Effector memory CD4-positive, alpha-beta T cell (primary cell): Measurements from ENCODE around the gene IGSF11.

Source experiments
- DNase-seq, 3 donors: peaks; one replicate each; pipeline ENCODE4 v3.0.0-alpha.2; 2020
- H3K27ac ChIP-seq: 2 replicates; pipeline ENCODE4 v1.7.0; 2013; ENCODE audit warnings: mild to moderate bottlenecking, low read length, moderate library complexity; ENCODE audit not compliant: insufficient read depth, poor library complexity, severe bottlenecking
- H3K27me3 ChIP-seq: replicated peaks from 2 replicates; pipeline ENCODE4 v1.7.0; 2013; ENCODE audit warnings: mild to moderate bottlenecking, low read length; ENCODE audit not compliant: insufficient read depth, control insufficient read depth, poor library complexity, severe bottlenecking
- H3K36me3 ChIP-seq: 2 replicates; pipeline ENCODE4 v1.7.0; 2013; ENCODE audit warnings: mild to moderate bottlenecking, low read length, moderate library complexity; ENCODE audit not compliant: control insufficient read depth, insufficient read depth
- H3K4me1 ChIP-seq: 2 replicates; pipeline ENCODE4 v1.7.0; 2013; ENCODE audit warnings: low read length, mild to moderate bottlenecking; ENCODE audit not compliant: control insufficient read depth, insufficient read depth, poor library complexity, severe bottlenecking
- H3K4me3 ChIP-seq: 2 replicates; pipeline ENCODE4 v1.7.0; 2013; ENCODE audit warnings: low read length, low read depth, mild to moderate bottlenecking; ENCODE audit not compliant: insufficient read depth, poor library complexity, severe bottlenecking
- H3K9me3 ChIP-seq: 2 replicates; pipeline ENCODE4 v1.7.0; 2013; ENCODE audit warnings: mild to moderate bottlenecking, low read length, moderate library complexity; ENCODE audit not compliant: control insufficient read depth

The IGSF11 gene

DNA sequence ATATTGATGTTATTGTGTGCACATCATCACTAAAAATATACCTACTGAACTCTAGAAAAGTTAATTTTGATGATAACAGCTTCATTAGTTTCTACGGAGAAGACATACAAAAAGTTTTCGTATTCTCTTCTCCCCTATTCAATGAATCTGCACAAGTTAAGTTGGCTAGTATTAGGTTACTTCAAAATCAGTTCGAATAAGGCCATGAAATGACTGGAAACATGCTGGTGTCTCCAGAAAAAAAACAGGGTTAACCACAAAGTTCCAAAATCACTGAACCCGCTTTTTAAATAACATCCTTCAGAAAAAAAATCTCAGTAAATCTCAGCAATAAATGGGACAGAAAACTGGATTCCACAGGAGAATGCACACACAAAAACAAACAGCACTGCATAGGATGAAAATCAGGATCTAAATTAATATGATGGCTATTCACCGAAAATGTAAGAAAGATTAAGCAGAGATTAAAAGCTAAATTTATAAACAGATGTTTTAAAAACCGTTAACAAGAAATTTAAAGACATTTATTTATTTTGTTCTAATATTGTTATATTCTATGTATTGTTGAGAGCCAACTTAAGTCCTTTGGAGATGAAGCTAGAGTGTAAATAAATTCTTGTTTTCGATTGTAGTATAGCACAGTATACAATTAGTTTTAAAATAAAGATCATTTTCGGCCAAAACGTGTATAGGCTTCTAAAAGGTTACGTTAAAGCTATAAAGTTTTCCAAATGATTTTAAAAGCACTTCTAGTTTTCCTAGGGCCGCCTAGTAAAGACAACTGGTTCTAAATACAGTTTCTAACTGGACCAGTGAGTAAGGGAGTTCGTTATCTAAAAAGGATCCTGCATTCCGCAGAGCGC is 1.0 kb downstream of the IGSF11 start:
- Histone ChIP-seq H3K27ac (no peak overlapping the region), H3K27me3 (peaks cover 9% of the 10 kb centered on the region), H3K9me3 (no peaks in the 10 kb centered on the region), H3K4me3 (peak overlapping the region; percentile 64), H3K4me1 (no peaks in the 10 kb centered on the region), H3K36me3 (no peaks in the 10 kb centered on the region)
- no peak for DNase-seq

DNA sequence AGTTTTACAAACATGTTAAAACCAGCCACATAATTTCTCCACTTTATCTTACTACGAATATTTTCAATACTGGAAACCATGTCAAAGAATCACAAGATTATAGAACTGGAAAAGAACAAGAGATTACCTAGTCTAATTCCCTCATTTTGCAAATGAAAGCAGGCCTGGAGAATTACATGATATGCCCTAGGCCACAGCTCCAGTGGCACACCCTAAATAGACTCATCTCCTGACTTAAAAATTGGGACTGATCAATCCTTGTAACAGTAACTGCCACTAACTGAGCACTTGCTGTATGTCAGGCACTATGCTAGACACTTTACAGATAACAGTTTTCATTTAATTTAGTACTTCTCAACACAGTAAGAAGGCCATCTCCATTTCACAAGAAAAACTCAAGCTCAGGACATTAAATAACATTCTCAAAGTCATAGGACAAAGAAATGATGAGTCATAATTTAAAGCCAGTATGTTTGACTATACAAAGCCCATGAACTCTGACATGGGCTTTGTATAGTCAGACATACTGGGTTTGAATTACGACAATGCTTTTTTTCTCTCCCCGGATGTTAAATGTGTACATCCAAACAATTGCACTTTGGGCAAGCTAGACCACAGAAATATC is 9.4 kb downstream of the IGSF11 start:
- Histone ChIP-seq H3K36me3 (no peaks in the 10 kb centered on the region), H3K4me1 (no peaks in the 10 kb centered on the region), H3K27me3 (no peaks in the 10 kb centered on the region), H3K27ac (no peak overlapping the region), H3K4me3 (no peak overlapping the region), H3K9me3 (no peaks in the 10 kb centered on the region)
- no peak for DNase-seq

- Histone ChIP-seq H3K9me3 (no peaks in the 10 kb centered on the region), H3K27ac (no peak overlapping the region)
Observed at GRCh38 chr3:119019767-119020518, 14.7 kb downstream of the IGSF11 start.

GRCh38 chr3:119018690-119019463 is 15.8 kb downstream of the IGSF11 start:
- Histone ChIP-seq H3K4me1 (no peaks in the 10 kb centered on the region), H3K27me3 (no peaks in the 10 kb centered on the region), H3K36me3 (no peaks in the 10 kb centered on the region), H3K27ac (no peak overlapping the region), H3K9me3 (no peaks in the 10 kb centered on the region), H3K4me3 (no peak overlapping the region)
- no peak for DNase-seq

More at GRCh38 chr3:119019767-119020518, 14.7 kb downstream of the IGSF11 start:
- DNase-seq: no peak
- H3K4me3 ChIP-seq: no peak overlapping the region
- H3K36me3 ChIP-seq: no peaks in the 10 kb centered on the region
- no peaks in the 10 kb centered on the region for H3K4me1 ChIP-seq
- no peaks in the 10 kb centered on the region for H3K27me3 ChIP-seq

GRCh38 chr3:119015942-119016341 is 18.7 kb downstream of the IGSF11 start:
- no peak overlapping the region for H3K27ac ChIP-seq
- DNase-seq: no peak
- no peaks in the 10 kb centered on the region for H3K9me3 ChIP-seq
- no peaks in the 10 kb centered on the region for H3K4me1 ChIP-seq
- no peaks in the 10 kb centered on the region for H3K36me3 ChIP-seq
- no peaks in the 10 kb centered on the region for H3K27me3 ChIP-seq
- H3K4me3 ChIP-seq: no peak overlapping the region

DNA sequence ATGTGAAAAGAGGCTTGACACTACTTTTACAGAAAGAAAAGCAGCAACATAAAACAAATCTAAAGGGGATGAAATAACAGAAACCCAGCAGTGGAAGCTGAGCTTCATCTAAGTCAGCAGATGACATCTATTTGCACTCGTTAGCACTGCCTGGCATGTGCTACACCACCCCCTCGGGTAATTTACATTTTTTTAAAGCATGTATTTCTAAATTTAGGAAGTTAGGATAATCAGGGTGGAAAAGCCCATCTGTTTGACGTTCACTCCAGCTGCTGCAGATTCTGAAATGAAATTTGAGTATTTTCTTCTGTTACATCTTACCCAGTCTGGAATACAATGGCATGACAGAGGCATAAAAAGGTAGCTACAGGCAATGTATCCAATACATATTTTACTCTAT is 20.7 kb downstream of the IGSF11 start:
- Histone ChIP-seq H3K4me3 (no peak overlapping the region), H3K27ac (no peak overlapping the region), H3K4me1 (no peaks in the 10 kb centered on the region), H3K9me3 (no peaks in the 10 kb centered on the region), H3K36me3 (no peaks in the 10 kb centered on the region), H3K27me3 (no peaks in the 10 kb centered on the region)
- DNase-seq: no peak

- Histone ChIP-seq H3K36me3 (no peaks in the 10 kb centered on the region), H3K4me1 (no peaks in the 10 kb centered on the region), H3K9me3 (no peaks in the 10 kb centered on the region), H3K27ac (no peak overlapping the region), H3K4me3 (no peak overlapping the region), H3K27me3 (no peaks in the 10 kb centered on the region)
- no peak for DNase-seq
Observed at GRCh38 chr3:119011528-119011927, 23.1 kb downstream of the IGSF11 start.

GRCh38 chr3:118997190-118997589 is 37.5 kb downstream of the IGSF11 start:
- Histone ChIP-seq H3K27ac (no peak overlapping the region), H3K9me3 (no peaks in the 10 kb centered on the region), H3K4me1 (no peaks in the 10 kb centered on the region), H3K27me3 (no peaks in the 10 kb centered on the region), H3K36me3 (no peaks in the 10 kb centered on the region), H3K4me3 (no peak overlapping the region)
- no peak for DNase-seq

- Histone ChIP-seq H3K4me1 (no peaks in the 10 kb centered on the region), H3K9me3 (no peaks in the 10 kb centered on the region), H3K4me3 (no peak overlapping the region), H3K36me3 (no peaks in the 10 kb centered on the region), H3K27me3 (no peaks in the 10 kb centered on the region), H3K27ac (no peak overlapping the region)
- DNase-seq: no peak
Observed at GRCh38 chr3:118991775-118992174, 42.9 kb downstream of the IGSF11 start.
